Keratinocyte (primary cell): ENCODE data around the gene NT5E.

Source experiments
- CTCF ChIP-seq, 3 experiments: IDR thresholded peaks in 1 of 3; conservative IDR thresholded peaks in 1 of 3; optimal IDR thresholded peaks in 1 of 3; 2 replicates in 2 of 3; 3 replicates in 1 of 3; pipeline versions ENCODE3 to v1.5.1; 2011; ENCODE audit warnings: low read length in 3 of 3, mild to moderate bottlenecking in 3 of 3, moderate library complexity in 2 of 3, control low read depth in 1 of 3, inconsistent platforms in 1 of 3; ENCODE audit not compliant: insufficient read depth in 2 of 3; ENCODE audit errors: extremely low read depth in 1 of 3
- EZH2 ChIP-seq: IDR thresholded peaks from one replicate; pipeline ENCODE4 v1.6.1; 2012; ENCODE audit warnings: inconsistent platforms, mild to moderate bottlenecking, low read length, moderate library complexity

GRCh38 chr6:85403331-85404015 is 46.4 kb upstream of the NT5E start:
- TF ChIP-seq EZH2 (no peak), CTCF (optimal IDR thresholded peaks at IDR 0.05 in 1 of 3, IDR thresholded peaks at IDR 0.05 in 1 of 3, conservative IDR thresholded peaks at IDR 0.05 in 1 of 3; ENCODE audit: extremely low read depth in 1 of 3, insufficient read depth in 2 of 3, low read length in 3 of 3) (no peak)
